ENCODE data around the gene TMEM255B.

TMEM255B gene

GRCh38 chr13:113804017-113804702 is 45.1 kb downstream of the TMEM255B start:
- no peak for DNase-seq (ENCODE audit: low spot score)

DNA sequence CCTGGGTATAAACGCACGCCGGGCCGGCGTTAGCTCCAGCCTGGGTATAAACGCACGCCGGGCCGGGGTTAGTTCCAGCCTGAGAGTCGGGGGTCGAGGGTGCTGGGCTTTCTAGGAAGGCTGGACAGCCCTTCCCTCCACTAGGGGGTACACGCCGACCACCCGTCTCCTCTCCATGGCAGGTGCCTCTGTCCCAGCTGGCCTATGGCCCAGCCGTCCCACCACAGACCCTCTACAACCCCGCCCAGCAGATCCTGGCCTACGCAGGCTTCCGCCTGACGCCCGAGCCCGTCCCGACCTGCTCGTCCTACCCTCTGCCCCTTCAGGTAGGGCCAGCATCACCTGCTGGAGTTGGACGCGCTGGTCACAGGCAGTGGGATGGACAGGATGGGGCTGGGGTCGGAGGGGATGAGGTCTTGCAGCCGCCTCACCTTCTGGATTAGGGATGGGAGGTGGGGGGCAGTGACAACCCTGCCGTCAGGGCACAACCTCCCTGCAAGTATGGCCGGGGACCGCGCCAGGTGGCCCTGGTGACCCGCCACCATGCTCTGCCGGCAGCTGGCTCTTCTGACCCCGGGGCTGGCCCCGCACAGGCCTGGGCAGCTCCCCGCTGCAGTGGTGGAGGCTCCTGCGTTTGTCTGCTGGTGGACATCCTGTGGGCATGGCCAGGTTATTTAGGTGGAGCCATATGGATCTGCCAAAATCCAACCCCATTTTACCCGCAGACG is 45.8 kb downstream of the TMEM255B start:
- no peak for DNase-seq (ENCODE audit: low spot score)

GRCh38 chr13:113805431-113806103 is 46.5 kb downstream of the TMEM255B start:
- no peak for DNase-seq (ENCODE audit: low spot score)

DNA sequence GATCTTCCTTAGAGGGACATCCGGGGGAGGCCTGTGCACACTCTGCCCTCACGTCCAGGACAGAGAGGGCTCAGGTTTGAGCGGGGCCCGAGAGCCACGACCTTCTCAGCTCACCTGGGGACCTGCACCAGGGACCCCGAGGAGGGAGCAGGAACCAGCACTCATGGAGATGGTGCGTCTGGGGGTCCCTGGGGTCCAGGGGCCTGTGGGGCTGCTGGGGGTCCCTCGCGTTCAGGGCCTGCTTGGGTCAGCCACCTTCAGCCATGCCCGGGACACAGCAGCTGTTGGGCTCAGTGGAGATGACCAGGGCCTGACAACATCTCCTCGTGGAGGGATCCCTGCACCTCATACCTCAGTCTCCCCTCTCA is 47.1 kb downstream of the TMEM255B start:
- DNase-seq (ENCODE audit: low spot score) = no peak

DNA sequence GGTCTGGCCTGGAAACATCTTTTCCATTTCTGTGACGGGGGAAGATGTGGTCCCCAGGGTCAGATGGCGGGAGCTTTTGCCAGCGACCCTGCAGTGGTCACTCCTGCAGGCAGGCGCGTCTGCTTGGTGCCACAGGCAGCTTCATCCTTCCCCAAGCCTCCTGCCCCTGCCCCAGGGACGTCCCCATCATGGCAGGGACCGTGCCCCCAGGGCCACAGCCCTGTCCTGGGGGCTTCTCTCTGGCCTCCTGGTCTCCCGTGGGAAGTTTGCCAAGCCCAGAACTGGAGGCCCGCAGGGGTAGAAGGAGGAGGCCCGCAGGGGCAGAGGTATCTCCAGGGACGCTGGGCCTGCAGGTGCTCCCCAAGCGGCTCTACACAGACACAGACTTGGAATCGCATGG is 47.5 kb downstream of the TMEM255B start:
- no peak for DNase-seq (ENCODE audit: low spot score)

- DNase-seq (ENCODE audit: low spot score) = no peak
Measured at GRCh38 chr13:113808058-113808834, 49.2 kb downstream of the TMEM255B start.

DNA sequence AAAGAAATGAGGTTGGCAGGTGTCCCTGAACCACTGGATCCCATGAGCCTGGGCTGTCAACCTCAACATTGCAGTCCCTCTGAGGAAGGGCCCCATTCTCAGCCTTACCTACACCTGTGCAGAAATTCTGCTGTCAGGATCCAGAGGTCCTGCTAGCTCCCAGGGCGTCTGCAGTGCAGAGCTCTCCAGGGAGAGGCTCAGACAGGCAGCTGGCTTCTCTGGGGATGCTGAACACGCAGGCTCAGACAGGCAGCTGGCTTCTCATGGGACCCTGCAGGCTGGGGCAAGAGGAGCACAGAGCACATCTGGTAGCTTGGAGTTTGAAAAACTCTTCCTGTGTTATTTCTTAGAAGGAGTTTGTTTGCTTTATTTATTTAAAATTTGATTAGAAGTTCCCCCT is 50.9 kb downstream of the TMEM255B start:
- no peak for DNase-seq (ENCODE audit: low spot score)

- no peak for DNase-seq (ENCODE audit: low spot score)
Measured at GRCh38 chr13:113810640-113811039, 51.6 kb downstream of the TMEM255B start.

GRCh38 chr13:113811081-113811928 is 52.3 kb downstream of the TMEM255B start:
- no peak for DNase-seq (ENCODE audit: low spot score)

DNA sequence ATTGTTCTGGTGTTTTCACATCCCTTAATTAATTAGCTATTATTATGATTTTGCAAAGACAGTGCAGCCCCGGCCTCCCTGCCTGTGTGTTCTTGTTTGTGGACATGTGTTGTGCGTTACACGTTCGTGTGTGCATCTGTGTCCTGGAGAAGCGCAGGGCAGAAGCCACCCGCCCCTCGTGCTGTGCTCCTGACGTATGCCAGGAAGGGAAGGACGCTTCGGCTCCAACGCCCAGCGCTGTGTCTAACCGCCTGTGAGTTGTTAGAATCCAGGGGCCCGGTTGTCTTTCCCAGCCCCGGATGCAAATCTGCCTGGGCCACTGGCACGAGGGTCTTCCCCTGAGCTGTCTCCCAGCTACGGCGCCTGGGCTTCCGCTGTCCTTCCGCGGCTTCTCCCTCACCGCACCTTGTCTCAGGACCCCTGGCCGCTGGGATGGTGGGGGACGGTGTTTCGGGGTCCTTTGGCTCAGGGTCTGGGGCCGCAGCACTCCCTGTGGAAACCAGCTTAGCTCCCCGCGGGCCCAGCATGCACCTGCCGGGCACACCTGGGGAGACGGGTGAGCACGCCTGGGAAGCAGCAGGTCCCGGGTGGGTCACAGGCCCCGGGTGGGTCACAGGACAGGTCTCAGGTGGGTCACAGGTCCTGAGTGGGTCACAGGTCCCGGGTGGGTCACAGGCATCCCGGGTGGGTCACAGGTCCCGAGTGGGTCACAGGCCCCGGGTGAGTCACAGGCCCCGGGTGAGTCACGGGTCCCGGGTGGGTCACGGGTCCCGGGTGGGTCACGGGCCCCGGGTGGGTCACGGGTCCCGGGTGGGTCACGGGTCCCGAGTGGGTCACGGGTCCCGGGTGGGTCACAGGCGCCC is 53.4 kb downstream of the TMEM255B start:
- DNase-seq (ENCODE audit: low spot score) = no peak

GRCh38 chr13:113813070-113813748 is 54.2 kb downstream of the TMEM255B start:
- no peak for DNase-seq (ENCODE audit: low spot score)

- DNase-seq (ENCODE audit: low spot score) = peak; percentile 34
Measured at GRCh38 chr13:113813749-113814434, 54.9 kb downstream of the TMEM255B start.

DNA sequence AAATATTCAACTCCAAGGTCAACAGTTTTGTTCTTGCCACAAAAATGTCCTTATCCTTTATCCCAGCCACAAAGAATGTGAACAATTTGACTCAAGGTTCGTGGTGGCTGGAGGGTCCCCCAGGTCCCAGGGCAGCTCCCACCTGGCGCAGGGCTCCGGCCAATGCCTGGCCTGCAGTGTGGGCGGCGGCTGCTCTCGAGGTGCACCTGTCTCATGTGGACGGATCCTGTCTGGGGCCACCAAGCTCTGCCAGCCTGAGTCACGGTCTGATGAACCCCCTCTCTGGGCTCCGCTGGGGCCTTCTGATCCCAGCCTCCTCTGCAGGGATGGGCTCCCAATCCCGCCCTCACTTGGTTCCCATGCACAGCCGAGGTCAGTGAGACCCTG is 55.4 kb downstream of the TMEM255B start:
- peak; percentile 69 for DNase-seq (ENCODE audit: low spot score)

GRCh38 chr13:113815151-113816058 is 56.4 kb downstream of the TMEM255B start:
- DNase-seq (ENCODE audit: low spot score) = no peak

GRCh38 chr13:113816254-113816929 is 57.4 kb downstream of the TMEM255B start:
- no peak for DNase-seq (ENCODE audit: low spot score)

DNA sequence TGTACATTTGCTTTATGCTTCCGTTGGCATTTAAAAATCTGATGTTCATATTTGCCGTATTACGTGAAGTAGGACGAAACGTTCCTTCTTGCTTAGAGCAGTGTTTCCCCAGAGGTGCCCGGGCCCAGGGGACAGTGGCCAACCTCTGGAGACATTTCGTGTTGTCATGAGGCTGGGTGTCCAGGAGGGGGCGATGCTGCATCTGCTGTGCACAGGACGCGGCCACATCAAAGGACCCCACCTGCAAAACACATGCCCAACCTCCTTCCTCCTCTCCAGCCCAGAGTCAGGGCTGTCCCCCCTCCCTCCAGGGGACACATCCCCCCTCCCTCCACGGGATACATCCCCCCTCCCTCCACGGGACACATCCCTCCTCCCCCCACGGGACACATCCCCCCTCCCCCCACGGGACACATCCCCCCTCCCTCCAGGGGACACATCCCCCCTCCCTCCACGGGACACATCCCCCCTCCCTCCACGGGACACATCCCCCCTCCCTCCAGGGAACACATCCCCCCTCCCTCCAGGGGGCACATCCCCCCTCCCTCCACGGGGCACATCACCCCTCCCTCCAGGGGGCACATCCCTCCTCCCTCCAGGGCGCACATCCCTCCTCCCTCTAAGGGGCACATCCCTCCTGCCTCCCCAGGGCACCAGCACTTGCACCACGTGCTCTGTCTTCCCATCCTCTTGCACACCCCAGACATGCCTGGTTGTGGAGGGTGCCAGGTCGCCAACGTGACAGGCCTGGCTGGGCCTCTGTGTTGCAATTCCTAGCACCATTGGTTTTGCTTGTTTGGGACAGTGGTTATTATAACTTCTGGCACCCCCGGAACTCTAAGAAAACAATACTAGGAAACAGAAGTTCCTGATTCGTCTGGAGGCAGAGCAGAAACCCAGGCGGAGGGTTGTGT is 58.2 kb downstream of the TMEM255B start:
- peak; percentile 94 for DNase-seq (ENCODE audit: low spot score)
